ENCODE data around the gene ATP8A2. TPM values are rescaled to one million over a fixed set of nuclear protein-coding genes. Genes with fewer than 3 reads are reported as not detected.

Gene ATP8A2
- total RNA-seq, 2 donors from 2014 or later = 0.08 to 0.19 TPM

DNA sequence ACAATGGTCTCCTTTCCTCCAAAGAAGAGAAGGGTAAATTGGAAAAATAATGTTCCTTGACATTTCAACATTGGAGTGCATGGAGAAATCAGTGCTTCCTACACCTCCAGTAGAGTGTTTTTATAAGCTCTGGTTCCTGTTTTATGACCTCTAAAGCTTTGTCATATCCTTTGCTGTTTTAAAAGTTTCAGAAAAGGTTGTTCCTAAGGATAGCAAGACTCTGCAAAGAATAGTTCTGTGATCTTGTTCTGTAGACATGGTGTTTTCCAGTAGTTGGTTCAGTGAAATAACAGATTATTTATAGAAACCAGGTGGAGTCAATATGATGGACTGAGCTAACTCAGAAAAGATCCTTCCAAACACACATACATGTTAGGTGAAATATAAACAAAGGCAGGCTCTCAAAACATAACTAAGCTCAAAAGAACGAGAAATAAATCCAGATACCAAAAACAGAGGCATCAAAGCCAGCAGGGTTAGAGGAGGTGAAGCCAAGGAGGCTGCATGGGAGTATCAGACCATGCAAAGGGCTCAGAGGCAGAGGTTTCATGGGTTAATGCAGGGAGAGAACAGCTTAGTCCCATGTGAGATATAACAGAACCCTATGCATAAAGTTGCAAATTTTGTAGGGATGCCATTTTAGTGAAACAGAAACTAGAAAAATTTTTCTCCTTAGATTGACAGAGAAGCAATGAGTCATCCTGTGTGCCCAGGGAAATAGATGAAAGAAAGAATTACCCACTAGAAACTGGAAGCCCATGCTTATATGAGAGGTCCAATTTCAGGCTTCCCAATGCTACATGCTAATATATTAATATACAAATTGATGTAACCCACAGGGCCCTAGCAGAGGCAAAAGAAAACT is 635.7 kb downstream of the ATP8A2 start:
- no peak for DNase-seq (ENCODE audit: low spot score)
- TF ChIP-seq, protein P1, sequence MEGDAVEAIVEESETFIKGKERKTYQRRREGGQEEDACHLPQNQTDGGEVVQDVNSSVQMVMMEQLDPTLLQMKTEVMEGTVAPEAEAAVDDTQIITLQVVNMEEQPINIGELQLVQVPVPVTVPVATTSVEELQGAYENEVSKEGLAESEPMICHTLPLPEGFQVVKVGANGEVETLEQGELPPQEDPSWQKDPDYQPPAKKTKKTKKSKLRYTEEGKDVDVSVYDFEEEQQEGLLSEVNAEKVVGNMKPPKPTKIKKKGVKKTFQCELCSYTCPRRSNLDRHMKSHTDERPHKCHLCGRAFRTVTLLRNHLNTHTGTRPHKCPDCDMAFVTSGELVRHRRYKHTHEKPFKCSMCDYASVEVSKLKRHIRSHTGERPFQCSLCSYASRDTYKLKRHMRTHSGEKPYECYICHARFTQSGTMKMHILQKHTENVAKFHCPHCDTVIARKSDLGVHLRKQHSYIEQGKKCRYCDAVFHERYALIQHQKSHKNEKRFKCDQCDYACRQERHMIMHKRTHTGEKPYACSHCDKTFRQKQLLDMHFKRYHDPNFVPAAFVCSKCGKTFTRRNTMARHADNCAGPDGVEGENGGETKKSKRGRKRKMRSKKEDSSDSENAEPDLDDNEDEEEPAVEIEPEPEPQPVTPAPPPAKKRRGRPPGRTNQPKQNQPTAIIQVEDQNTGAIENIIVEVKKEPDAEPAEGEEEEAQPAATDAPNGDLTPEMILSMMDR (IDR thresholded peaks at IDR 0.05) = no peak
- peaks cover 0 to 4% of the 10 kb centered on the region in 2 donors for H3K4me1 ChIP-seq
- no peak overlapping the region for H3K27ac ChIP-seq
- H3K36me3 ChIP-seq = no peaks in the 10 kb centered on the region
- H3K9me3 ChIP-seq = peaks cover 0 to 23% of the 10 kb centered on the region in 2 donors
- no peaks in the 10 kb centered on the region for H3K27me3 ChIP-seq
- no peak overlapping the region for H3K4me3 ChIP-seq

DNA sequence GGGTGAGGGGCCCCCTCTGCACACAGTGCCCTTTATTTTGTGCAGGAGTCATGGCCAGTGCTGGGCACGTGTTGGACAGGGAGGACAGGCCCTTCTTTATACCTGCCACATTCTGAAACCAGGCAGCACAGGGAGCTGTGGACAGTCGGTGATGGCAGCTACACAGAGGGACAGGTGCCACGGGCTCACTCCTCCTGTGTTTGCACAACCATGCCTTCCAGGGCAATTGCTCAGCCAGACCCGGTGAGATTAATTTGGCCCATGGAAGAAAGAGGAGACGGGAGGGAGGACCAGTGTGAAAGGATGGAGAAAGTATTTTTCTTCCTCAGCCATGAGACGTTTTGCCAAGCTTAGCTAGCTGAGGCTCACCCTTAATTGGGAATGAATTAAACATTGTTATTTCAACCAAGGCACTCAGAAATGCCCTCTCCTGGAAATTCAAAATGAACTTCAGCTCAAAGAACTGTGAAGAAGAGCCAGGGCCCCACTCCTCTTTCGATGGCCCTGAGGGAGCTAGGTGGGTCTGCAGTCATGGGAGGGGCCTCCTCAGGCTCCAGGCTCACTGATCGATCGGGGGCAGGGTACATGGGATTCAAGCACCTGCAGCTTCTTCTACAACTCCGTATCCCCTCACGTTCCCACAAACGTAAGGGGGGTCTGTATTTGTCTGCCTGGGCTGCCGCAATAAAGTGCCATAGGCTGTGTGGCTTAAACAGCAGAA is 638.9 kb downstream of the ATP8A2 start:
- Histone ChIP-seq H3K4me3 (no peak overlapping the region), H3K27me3 (no peaks in the 10 kb centered on the region), H3K4me1 (peaks cover 0 to 8% of the 10 kb centered on the region in 2 donors), H3K36me3 (no peaks in the 10 kb centered on the region), H3K27ac (no peak overlapping the region), H3K9me3 (peaks cover 0 to 4% of the 10 kb centered on the region in 2 donors)
- DNase-seq (ENCODE audit: low spot score) = no peak
- TF ChIP-seq, protein P1 (IDR thresholded peaks at IDR 0.05) = no peak

DNA sequence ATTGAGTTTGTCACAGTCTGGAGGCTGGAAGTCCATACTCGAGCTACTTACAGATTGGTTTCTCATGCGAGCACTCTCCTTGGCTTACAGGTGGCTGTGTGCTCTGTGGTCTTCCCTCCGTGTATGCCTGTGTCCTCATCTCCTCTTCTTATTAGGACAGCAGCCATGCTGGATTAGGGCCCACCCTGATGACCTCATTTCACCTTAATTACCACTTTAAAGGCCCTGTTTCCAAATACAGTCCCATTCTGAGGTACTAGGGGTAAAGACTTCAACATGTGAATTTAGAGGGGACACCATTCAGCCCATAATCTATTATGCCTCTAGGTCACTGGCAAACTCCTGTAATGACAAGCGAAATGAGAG is 639.4 kb downstream of the ATP8A2 start:
- H3K9me3 ChIP-seq = no peaks in the 10 kb centered on the region
- TF ChIP-seq, protein P1 (IDR thresholded peaks at IDR 0.05) = no peak
- H3K27me3 ChIP-seq = no peaks in the 10 kb centered on the region
- no peak overlapping the region for H3K27ac ChIP-seq
- peaks cover 0 to 8% of the 10 kb centered on the region in 2 donors for H3K4me1 ChIP-seq
- no peak overlapping the region for H3K4me3 ChIP-seq
- no peak for DNase-seq (ENCODE audit: low spot score)
- no peaks in the 10 kb centered on the region for H3K36me3 ChIP-seq

DNA sequence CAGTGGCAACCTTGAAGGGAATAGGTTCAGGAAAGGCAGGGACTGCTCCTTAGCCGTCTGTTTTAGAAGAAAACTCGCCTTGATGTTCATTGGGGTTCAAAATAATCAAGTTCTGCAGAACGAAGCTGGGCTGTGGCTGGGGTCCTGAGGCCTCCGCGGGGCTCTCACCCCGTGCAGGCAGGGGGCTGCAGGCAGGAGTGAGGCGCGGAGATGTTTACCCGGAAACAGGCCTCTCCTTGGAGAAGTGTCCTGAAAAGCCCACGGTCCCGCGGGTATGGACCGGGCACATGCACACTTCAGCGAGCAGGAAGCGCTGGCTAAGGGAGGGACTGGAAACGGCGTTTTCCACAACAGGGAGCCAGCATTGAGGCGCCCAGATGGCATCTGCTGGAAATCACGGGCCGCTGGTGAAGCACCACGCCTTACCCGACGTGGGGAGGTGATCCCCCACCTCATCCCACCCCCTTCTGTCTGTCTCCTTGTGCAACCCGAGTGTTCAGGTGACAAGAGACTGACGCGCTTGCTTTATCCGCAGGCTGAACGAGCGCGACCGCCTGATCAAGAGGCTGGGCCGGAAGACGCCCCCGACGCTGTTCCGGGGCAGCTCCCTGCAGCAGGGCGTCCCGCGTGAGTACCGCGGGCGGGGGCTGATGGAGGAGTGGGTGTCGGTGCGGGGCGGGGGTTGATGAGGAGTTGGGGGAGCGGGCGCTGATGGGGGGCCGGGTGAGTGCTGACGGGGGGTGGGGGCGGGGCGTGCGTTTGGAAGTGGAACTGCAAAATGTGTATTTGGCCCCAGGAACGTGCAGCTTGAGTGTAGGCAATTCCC is 640.4 kb downstream of the ATP8A2 start:
- no peak overlapping the region for H3K27ac ChIP-seq
- peaks cover 0 to 9% of the 10 kb centered on the region in 2 donors for H3K4me1 ChIP-seq
- TF ChIP-seq, protein P1 (IDR thresholded peaks at IDR 0.05) = no peak
- DNase-seq (ENCODE audit: low spot score) = no peak
- no peaks in the 10 kb centered on the region for H3K36me3 ChIP-seq
- H3K4me3 ChIP-seq = peak overlapping the region; percentile 14 to 39
- no peaks in the 10 kb centered on the region for H3K9me3 ChIP-seq
- H3K27me3 ChIP-seq = no peaks in the 10 kb centered on the region

DNA sequence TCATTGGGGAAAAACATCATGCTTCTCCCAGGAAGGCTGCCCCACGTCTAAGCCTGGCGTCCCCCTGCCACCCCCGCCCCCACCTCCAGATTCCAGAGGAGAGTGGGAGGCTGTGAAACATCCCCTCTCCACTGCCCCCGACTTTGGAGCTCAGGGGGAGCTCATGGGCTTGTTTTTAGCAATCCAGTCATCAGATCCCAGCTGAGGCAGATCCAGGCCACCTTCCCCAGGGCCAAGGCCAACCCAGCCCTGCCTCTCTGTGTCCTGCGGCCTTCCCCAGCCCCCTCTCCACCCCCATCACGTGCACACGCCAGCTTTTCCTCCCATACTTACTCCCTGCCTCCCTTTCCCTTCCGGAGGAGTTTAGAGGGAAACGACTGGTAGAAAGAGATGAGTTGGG is 641.2 kb downstream of the ATP8A2 start:
- Histone ChIP-seq H3K27me3 (no peaks in the 10 kb centered on the region), H3K9me3 (no peaks in the 10 kb centered on the region), H3K36me3 (no peaks in the 10 kb centered on the region), H3K4me1 (peaks cover 0 to 17% of the 10 kb centered on the region in 2 donors), H3K27ac (no peak overlapping the region), H3K4me3 (peak overlapping the region in 1 of 2 donors; percentile 39)
- no peak for DNase-seq (ENCODE audit: low spot score)
- TF ChIP-seq, protein P1 (IDR thresholded peaks at IDR 0.05) = no peak
